GM18907 (cell line): ENCODE measurements around the gene PCK1.

Experiments
- ATAC-seq: cut with Tn5 transposase; IDR thresholded peaks from one replicate; pipeline ENCODE4 v1.9.1; 2021; ENCODE audit warnings: mild to moderate bottlenecking, moderate library complexity; ENCODE audit not compliant: unreplicated experiment

The PCK1 gene

GRCh38 chr20:57559658-57560553, 1.0 kb upstream of the PCK1 start:
- no peak for ATAC-seq

DNA sequence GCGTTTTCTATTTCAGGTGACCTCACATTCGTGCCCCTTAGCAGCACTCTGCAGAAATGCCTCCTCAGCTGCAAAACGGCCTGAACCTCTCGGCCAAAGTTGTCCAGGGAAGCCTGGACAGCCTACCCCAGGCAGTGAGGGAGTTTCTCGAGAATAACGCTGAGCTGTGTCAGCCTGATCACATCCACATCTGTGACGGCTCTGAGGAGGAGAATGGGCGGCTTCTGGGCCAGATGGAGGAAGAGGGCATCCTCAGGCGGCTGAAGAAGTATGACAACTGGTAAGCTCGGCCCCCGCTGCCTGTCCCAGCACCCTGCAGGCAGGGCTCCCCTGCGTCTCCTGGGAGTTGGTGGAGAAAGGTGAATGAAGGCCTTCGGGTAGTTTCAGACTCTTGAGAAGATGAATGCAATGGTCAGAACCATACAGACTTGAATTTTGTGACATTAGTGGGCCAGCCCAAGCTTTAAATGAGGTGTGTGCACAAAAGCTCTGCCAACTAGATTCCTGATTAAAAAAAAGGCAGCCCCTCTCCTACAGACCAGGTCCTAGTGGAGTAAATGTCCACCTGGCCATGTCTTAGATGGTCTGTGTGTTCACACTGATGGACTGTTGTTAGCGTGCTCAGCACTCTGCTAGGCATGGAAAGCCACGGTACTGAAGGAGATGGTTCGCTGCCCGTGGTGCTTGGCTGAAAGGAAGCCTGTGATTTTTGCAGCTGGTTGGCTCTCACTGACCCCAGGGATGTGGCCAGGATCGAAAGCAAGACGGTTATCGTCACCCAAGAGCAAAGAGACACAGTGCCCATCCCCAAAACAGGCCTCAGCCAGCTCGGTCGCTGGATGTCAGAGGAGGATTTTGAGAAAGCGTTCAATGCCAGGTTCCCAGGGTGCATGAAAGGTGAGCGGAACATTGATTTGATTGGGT, 708 bp downstream of the PCK1 start:
- no peak for ATAC-seq

DNA sequence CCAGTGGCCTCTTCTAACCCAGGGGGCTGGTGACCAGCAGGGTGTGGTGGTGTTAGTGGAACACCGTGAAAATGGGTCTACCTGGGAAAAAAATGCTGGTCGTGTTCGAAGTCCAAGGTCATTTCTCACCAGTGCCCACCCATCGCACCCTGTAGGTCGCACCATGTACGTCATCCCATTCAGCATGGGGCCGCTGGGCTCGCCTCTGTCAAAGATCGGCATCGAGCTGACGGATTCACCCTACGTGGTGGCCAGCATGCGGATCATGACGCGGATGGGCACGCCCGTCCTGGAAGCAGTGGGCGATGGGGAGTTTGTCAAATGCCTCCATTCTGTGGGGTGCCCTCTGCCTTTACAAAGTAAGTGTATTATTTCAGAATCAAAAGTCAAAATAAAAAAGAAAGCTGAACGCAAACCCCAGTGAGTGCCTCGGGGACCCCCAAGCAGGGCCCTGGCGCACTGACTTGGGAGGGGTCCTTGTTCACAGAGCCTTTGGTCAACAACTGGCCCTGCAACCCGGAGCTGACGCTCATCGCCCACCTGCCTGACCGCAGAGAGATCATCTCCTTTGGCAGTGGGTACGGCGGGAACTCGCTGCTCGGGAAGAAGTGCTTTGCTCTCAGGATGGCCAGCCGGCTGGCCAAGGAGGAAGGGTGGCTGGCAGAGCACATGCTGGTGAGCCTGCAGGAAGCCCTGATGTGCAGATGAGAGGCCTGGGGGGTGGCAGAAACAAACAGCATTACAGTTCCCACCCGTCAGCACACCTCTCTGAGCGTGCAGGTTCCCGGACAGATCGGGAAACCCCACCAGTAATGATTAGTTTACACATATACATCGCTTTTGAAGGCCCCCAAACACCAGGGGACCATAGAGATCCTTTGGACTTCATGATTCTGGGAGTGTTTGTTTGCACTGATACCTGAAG, 1.9 kb downstream of the PCK1 start:
- no peak for ATAC-seq

GRCh38 chr20:57563522-57563921, 2.6 kb downstream of the PCK1 start:
- ATAC-seq: no peak

DNA sequence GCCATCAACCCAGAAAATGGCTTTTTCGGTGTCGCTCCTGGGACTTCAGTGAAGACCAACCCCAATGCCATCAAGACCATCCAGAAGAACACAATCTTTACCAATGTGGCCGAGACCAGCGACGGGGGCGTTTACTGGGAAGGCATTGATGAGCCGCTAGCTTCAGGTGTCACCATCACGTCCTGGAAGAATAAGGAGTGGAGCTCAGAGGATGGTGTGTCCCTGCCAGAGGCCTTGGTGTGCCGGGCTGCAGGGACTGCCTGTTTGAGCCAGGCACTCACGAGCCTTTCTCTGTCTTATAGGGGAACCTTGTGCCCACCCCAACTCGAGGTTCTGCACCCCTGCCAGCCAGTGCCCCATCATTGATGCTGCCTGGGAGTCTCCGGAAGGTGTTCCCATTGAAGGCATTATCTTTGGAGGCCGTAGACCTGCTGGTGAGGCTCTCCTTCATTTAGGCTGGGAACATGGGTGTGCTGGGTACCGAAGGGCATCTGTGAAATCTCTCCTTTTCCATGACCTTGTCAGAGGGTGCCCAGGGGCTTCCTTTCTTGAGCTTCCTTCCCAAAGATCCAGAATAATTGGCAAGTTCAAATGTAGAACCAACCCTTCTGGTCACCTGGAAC, 3.4 kb downstream of the PCK1 start:
- ATAC-seq: no peak

- no peak for ATAC-seq
Measured at GRCh38 chr20:57564951-57565642, 4.2 kb downstream of the PCK1 start.

- no peak for ATAC-seq
Measured at GRCh38 chr20:57566399-57566798, 5.5 kb downstream of the PCK1 start.

DNA sequence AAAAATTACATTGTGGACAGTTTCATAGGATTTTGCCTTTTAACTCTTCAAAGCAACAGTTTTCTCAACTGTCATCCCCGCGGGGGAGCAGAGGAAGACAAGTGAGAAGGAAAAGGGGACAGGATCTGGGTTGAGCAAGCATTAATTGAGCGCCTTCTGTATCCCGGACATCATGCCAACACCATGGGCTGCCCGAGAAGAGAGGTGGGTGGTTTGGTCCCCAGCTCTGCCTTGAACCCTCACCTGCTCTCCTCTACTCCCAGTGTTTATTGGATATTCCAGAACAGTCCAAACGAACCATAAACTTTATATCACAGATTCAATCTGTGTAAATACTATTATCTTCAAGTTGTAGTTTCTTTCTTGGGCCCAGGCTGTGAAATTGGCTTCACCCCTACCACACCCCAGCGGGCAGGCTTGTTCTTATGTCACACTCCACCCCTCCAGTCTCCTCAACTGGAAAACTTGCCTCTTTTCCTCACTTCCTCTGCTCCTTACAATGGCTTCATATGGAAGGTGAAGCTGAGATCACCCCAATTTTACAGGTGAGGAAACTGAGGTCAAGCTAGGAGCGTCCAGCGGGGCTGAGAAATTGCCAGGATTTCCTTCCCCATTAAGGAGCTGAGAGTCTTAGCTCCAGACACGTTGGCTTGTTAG, 6.0 kb downstream of the PCK1 start:
- no peak for ATAC-seq

- no peak for ATAC-seq
Measured at GRCh38 chr20:57567471-57568079, 6.7 kb downstream of the PCK1 start.

DNA sequence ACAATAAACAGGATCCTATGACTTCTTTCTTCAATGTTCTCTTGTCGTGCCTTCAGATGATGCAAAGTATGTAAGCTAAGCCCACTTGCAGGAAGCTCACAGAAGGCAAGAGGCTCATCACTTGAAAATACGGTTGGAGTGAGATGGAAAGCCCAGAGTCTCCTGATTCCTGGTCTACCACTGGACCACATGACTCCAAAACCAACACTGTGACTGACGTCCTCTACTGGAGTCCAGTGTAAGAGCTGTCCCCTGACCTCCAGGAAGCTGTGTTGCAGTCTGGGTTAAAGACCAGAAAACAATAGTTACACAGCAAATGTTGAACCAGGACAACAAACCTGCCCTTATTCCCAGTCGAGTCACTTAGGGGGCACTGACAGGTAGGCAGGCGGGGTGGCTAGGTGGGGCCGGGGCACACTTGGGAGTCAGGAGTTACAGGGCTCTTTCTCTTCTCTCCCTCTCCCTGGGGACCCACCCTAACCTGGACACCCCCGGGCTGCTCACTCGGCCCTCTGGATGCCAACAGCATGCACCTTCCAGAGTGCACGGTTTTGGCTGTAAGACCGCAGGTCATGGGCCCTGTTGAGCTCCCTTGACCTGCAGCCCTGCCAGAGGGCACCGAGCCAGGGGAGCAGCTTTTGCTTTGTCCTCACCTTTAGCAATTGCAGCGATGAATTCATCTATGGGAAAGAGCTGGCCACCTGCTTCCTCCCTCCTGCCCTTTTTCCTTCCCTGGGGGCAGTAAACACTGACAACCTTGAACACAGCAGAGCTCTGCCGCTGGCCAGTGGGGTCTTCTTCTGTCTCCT, 7.4 kb downstream of the PCK1 start:
- ATAC-seq: no peak

GRCh38 chr20:57568960-57569359, 8.1 kb downstream of the PCK1 start:
- no peak for ATAC-seq

DNA sequence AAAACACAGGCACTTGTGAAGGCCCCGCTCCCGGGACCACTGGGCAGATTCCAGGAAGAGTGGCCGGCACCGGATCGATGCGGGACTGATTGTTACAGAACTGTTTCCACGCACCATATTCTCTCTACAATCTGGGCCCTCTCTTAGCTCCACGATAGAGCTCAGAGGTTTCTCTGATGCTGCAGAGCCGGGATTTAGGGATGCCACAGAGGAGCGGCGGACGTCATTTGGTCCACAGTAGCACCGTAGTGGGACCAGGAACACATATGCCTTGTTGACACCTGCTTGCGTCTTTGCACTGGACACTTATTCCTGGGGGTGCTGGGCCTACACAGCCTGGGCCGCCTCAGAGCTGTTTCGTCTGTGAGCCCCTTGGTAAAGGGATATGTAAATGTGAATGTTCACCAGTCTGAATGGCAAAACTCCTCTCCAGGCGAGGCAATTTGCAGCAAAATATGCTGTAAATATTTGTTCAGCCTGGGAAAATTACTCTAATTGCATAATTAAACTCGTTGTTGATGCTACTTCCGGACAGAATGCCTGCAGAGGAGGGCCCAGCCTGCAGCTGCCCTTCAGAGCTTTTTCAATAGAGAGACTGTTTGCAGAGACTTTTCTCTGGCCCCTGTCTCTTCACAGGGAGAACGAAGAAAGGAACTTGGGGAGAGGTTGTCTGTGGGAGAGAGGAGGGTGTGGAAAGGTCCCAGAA, 9.4 kb downstream of the PCK1 start:
- ATAC-seq: no peak

DNA sequence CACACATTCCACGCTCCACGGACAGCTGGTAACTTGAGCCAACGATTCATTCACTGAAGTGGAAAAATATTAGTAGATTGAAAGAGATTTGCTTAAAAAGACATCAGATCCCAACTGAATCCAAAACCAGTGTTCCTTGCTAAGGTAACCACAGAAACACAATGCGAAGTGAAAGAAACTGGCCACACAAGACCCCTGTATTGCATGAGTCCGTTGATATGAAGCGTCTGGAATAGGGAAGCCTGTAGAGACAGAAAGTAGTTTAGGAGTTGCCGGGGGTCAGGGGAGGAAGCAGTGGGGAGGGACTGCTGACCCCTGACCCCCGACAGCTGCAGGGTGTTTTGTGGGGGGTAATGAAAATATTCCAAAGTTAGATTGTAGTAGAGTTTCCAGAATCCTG, 10.0 kb downstream of the PCK1 start:
- no peak for ATAC-seq

- ATAC-seq: no peak
Measured at GRCh38 chr20:57571782-57572416, 11.0 kb downstream of the PCK1 start.

GRCh38 chr20:57573242-57573641, 12.3 kb downstream of the PCK1 start:
- ATAC-seq: no peak

DNA sequence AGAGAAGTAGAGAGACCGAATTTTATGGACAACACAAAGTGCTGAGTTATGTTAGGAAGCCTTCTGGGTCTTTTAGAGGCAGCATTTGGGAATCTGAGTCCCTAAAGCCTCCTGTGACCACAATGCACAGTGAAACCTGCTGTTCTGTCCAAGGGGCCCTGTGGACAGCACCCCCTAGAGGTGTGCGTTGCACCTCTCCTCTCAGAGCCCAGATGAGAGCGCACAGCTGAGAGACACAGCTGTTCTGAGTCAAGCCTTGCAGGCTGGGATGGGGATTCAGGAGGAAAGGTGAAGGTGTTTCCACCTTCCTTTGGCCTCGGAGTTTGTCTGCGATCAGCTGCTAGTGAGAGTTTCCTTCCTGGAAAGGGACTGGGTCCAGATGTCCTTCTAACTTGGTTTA, 13.0 kb downstream of the PCK1 start:
- ATAC-seq: no peak

DNA sequence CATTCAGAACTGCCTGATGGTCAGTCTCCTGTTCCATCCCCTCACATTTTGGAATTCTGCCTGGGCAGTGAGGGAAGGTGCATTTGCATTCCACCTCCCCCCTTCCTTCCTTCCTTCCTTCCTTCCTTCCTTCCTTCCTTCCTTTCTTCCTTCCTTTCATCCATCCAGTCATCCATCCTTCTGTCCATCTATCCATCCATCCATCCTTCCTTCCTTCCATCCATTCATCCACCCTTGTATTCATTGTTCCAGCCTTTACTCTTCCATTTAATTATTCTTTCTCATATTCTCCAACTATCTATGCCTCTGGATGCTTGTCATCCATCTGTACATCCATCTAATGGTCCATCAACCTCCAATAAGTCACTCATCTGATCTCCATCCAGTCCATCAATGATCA, 14.0 kb downstream of the PCK1 start:
- no peak for ATAC-seq
